Stimulated activated CD8-positive, alpha-beta memory T cell treated with anti-CD3 and anti-CD28 coated beads, Interleukin-4, amount 100 ng/mL, for 24 hours (primary cell): ENCODE measurements around the gene NKX1-1.

Source experiments
- DNase-seq: peaks from one replicate; pipeline ENCODE4 v3.0.0-alpha.2; 2020; ENCODE audit warnings: low read depth

The NKX1-1 gene

GRCh38 chr4:1385373-1386340 lies 20.6 kb downstream of the NKX1-1 start:
- no peak for DNase-seq

DNA sequence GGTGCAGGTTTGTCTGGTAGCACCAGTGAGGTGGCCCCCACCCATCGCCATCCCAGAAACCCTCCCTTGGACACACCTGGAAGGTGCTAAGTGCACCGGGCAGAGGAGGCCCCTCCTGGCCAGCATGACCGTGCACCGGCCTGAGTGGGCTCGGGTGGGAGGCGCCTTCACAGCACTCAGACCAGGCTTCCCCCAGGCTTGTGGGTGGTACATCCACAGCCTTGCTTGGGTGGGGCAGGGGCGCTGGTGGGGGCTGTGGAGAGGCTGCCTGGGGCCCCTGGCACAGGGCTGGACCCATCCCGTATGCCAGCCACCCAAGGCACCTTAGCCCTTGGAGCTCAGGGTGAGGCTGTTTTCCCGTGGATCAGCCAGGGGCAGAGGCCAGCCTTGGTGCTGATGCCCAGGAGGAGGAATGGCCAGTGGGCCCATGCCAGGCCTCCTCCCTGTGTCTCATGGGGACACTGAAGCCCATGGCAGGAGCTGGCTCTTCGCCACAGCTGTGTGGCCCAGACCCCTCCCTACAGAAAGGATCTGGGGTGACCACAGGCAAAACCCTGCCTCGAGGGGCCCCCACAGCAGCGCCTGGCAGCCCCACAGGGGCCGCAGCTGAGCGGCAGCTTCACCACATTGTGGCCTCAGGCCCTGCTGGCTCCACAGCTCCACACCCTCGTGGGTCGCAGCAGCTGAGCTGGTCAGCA lies 21.4 kb downstream of the NKX1-1 start:
- no peak for DNase-seq

GRCh38 chr4:1383728-1384591 lies 22.3 kb downstream of the NKX1-1 start:
- DNase-seq = no peak

- no peak for DNase-seq
Observed at GRCh38 chr4:1382776-1383727, 23.2 kb downstream of the NKX1-1 start.

DNA sequence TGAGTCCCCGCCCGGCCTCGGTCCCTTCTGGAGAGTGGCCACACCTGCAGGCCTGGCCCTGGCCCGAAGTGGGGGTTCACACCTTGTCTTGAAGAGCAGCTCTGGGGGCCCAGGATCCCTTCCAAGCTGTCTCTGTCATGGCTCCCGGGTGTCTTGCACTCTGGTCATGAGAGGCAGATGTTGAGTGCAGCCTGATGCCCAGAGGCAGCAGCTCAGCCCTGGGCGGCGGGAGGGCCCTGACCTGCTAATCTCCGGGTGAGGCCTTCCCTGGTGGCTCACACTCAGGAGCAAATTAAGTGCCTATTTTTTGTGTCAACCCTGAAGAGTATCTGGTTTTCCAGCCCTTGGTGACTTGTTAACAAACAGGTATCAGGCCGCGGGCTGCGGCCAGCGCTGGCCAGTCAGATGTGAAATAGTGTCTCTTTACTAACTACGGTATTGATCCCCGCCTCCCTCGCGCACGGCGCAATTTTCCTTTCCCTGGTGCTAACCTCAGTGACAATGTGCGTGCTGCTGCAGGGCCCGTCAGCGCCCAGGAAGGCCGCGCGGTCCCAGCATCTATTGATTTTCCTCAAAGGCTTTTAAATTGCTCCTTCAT lies 24.2 kb downstream of the NKX1-1 start:
- no peak for DNase-seq

- no peak for DNase-seq
Observed at GRCh38 chr4:1381181-1381621, 25.0 kb downstream of the NKX1-1 start.

DNA sequence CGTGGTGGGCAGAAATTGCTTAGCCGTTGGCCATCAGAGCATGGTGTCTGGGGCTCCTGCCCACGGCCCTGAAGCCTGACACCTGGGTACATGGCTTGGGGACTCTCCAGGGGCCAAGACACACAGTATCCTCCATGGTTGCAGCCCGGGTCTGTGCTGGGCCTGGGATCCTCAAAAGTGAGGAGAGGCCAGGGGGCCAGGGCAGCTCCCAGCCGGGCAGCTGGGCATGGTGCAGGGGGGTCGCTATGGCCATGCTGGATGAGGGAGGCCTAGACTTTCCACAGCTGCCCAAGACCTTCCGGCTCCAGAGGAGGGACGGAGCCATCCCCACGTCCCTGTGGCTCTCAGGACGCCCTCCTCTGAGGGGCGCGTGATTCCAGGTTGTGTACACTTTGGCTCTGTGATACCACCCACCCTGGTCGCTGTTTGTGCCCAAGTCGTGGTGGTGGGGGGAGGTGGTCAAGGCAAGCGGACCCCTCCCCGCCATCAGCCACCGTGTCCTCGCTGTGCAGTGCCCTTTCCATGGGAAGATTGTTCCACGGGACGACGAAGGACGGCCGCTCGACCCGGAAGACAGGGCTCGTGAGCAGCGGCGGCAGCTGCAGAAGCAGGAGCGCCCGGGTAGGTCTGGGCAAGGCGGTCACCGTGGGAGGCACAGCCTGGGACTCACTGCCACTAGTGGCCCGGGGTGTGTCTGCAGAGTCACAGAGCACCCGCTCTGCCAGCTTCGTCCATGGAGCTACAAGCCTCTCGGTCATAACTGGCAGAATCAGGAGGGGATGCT lies 25.7 kb downstream of the NKX1-1 start:
- DNase-seq = no peak

DNA sequence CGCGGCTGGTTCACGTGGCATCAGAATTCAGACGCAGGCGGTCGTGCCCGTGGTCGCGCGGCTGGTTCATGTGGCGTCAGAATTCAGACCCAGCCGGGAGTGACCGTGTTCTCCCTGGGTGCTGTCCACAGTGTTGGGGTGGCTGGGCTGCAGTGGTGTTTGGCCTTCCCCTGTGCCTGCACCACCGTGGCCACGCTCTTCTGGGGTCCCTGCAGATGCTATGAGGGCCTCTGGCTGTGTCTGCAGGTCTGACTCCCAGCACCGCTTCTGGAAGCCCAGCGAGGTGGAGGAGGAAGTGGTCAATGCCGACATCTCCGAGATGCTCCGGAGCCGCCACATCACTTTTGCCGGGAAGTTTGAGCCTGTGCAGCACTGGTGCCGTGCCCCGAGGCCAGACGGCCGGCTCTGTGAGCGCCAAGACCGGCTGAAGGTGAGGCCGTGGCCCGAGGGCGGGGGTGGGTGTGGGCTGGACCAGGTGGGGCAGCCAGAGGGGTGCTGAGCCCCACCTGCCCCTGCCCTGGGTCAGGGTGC lies 26.4 kb downstream of the NKX1-1 start:
- DNase-seq = no peak

DNA sequence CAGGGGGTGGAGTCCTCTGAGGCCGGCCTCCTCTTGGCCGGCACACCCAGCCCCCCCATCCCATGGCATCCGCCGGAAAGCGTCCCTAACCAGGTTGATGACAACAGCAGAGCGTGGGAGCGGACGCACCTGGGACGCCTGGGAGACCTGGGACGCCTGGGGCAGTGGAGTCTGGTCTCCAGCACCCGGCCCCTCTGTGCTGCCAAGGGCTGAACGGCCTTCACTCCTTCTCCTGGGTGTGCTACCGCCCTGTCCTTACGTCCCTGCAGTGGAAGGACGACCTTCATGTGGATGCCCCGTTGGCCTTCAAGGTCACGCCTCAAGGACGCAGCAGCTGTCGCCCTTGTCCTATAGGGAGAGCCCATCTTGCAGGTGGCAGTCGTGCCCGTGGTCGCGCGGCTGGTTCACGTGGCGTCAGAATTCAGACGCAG lies 26.9 kb downstream of the NKX1-1 start:
- DNase-seq = no peak

DNA sequence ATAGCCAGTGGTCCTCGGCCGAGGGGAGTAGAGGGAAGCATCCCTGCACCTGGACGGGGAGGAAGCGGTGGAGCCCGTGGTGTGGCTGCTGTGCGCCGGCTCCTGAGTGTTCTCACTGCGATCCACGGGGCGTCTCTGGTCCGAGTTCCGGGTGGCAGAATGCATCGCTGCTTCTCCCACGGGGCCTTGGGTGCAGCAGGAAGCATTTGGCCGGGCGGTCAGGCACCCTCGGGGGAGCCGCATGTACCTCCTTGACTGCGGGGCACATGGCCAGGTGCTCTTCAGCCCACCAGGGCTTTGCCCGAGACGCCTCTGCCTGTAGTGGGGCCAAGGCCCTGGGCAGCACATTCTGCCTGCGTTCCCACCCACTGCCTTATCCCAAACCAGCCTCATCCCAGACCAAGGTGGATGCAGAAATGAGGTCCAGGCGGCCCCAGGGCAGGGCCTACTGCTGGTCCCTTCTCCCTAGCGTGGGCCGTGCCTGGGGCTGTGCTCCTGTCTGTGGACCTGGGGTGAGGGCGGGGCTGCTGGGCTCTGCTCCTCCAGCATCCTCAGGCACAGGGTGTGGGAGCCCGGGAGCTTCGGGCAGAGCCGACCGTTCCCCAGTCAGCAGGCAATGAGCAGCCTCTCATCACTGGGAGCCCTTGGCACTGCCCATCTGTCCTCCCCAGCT lies 27.5 kb downstream of the NKX1-1 start:
- no peak for DNase-seq

GRCh38 chr4:1377606-1378261 lies 28.5 kb downstream of the NKX1-1 start:
- no peak for DNase-seq

DNA sequence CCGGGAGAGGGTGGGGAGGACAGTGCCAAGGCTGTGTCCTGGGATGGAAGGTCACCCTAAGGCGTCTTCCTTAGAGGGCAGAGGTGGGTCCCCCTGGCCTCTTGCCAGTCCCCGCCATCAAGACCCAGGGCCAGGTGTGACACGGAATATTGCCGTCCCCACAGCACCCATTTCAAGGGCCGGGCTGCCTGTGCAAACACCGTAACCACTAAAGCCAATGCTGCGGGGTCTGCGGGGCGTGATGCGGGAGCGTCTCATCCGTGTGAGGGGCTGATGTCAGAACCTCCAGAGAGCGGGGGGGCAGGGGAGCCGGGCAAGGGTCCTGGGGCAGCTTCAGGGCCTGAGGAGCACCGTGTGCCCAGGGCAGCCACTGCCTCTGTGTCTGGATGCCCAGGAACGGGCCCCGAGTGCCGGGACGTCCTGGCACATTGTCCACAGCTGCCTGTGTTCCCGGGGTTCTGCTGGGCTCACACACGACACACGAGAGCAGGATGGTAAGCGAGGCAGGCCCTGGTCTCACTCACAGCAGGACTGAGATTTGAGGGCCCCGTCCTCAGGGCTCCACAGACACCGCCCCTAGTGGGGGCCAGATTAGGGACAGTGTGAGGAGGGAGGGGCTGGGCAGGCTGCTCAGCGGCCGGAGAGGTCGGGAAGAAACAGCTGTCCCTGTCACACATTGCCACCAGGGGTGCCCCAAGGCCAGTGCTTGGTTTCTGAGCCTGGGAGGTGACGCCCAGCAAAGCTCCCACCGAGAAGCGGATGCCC lies 29.2 kb downstream of the NKX1-1 start:
- DNase-seq = no peak

DNA sequence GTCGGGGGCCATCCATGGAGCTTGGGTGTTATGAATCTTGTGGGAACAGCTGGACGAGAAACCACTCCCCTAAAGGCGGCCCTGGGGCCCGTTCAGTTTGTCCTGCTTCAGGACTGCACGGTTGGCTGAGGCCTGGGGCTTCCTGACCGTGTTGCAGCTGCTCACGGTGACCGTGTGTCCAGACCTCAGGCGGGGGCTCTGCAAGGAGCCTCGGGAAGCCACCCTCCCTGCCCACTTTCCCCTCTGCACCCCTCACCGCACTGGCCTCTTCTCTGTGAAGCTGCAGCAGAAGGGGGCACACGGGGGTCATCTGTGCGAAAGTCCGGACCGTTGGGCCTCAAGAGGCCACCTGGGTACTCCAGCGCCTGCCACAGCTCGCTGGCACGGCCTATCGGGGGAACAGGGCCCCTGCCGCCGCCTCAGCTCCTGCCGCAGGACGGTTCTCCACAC lies 29.8 kb downstream of the NKX1-1 start:
- no peak for DNase-seq

GRCh38 chr4:1375761-1376322 lies 30.4 kb downstream of the NKX1-1 start:
- no peak for DNase-seq

- no peak for DNase-seq
Observed at GRCh38 chr4:1375051-1375721, 31.1 kb downstream of the NKX1-1 start.

GRCh38 chr4:1374706-1375045 lies 31.6 kb downstream of the NKX1-1 start:
- DNase-seq = no peak
